Caco-2 (cell line): ENCODE data around the gene LIMS1. TPM values are rescaled to one million over a fixed set of nuclear protein-coding genes. Genes with fewer than 3 reads are reported as not detected.

ENCODE experiments used
- BruUV-seq: library from RNA; stranded (reverse); fragments of 400-500 nt; replicated peaks from 2 replicates; lab custom pipeline; 2021; lab: Mats Ljungman, UMichigan
- CTCF ChIA-PET: fragments of 300-600 bp; sonication (Branson Sonifier 250); formaldehyde crosslinking; loops from one replicate; lab custom pipeline; 2022; ENCODE audit warnings: antibody characterized with exemption; lab: Charles Lee
- POLR2A ChIA-PET: fragments of 300-600 bp; sonication (Branson Sonifier 250); formaldehyde crosslinking; loops from one replicate; lab custom pipeline; 2022; ENCODE audit warnings: antibody characterized with exemption; lab: Charles Lee
- DNase-seq, 2 experiments: peaks; one replicate each; pipeline versions ENCODE4 v3.0.0 to v3.0.0-alpha.2; 2020 to 2022
- H3K27me3 ChIP-seq: replicated peaks from 2 replicates; pipeline ENCODE4 v1.6.0; 2011; ENCODE audit warnings: low read length; ENCODE audit not compliant: control insufficient read depth, insufficient read depth
- H3K36me3 ChIP-seq: 2 replicates; pipeline ENCODE4 v1.5.1; 2011; ENCODE audit warnings: low read length; ENCODE audit not compliant: control insufficient read depth, insufficient read depth
- H3K4me1 ChIP-seq: fragments of 250-450 bp; sonication (Bioruptor Pico); 2 replicates; pipeline ENCODE4 v1.5.1; 2020; ENCODE audit warnings: mild to moderate bottlenecking
- H3K4me3 ChIP-seq: 2 replicates; pipeline ENCODE4 v1.5.1; 2011; ENCODE audit warnings: low read depth, mild to moderate bottlenecking, control low read depth, low read length
- H3K9me3 ChIP-seq: fragments of 250-450 bp; sonication (Bioruptor Pico); 2 replicates; pipeline ENCODE4 v1.5.1; 2020; ENCODE audit warnings: mild to moderate bottlenecking, moderate library complexity
- H3K27ac Mint-ChIP-seq: one replicate; pipeline ENCODE4 v1.8.0; 2022; ENCODE audit warnings: mixed read lengths; ENCODE audit not compliant: unreplicated experiment
- H3K27me3 Mint-ChIP-seq: one replicate; pipeline ENCODE4 v1.8.0; 2022; ENCODE audit warnings: mixed read lengths; ENCODE audit not compliant: insufficient read depth, unreplicated experiment
- H3K36me3 Mint-ChIP-seq: one replicate; pipeline ENCODE4 v1.8.0; 2022; ENCODE audit warnings: mild to moderate bottlenecking, mixed read lengths; ENCODE audit not compliant: insufficient read depth, unreplicated experiment
- H3K4me1 Mint-ChIP-seq: one replicate; pipeline ENCODE4 v1.8.0; 2022; ENCODE audit warnings: low read depth, mixed read lengths; ENCODE audit not compliant: unreplicated experiment
- H3K4me3 Mint-ChIP-seq: one replicate; pipeline ENCODE4 v1.8.0; 2022; ENCODE audit warnings: mild to moderate bottlenecking, moderate library complexity, mixed read lengths; ENCODE audit not compliant: unreplicated experiment
- H3K9me3 Mint-ChIP-seq: one replicate; pipeline ENCODE4 v1.8.0; 2022; ENCODE audit warnings: mixed read lengths; ENCODE audit not compliant: unreplicated experiment
- intact Hi-C: fragments of 100-400 bp; cut with micrococcal nuclease; formaldehyde crosslinking; loops from one replicate; pipeline ENCODE4 v1.10.0; 2022; ENCODE audit not compliant: unreplicated experiment
- total RNA-seq: library from RNA; stranded (reverse); gene quantifications from 2 replicates; pipeline ENCODE4 v1.2.3, GENCODE V29; 2022
- TF ChIP-seq, protein P1 (sequence below), 2 experiments: fragments of 200-600 bp in 1 of 2; IDR thresholded peaks; 1 replicate in 1 of 2; 2 replicates in 1 of 2; pipeline versions ENCODE4 v1.5.1 to v1.8.0; 2011 to 2022; ENCODE audit warnings: antibody characterized with exemption in 1 of 2, control low read depth in 1 of 2, inconsistent platforms in 1 of 2, low read depth in 1 of 2, low read length in 1 of 2, mild to moderate bottlenecking in 1 of 2, moderate library complexity in 1 of 2; ENCODE audit not compliant: insufficient read depth in 1 of 2, severe bottlenecking in 1 of 2, unreplicated experiment in 1 of 2

LIMS1 gene
- total RNA-seq, 1 experiment from 2014 or later: 75.2 TPM

DNA sequence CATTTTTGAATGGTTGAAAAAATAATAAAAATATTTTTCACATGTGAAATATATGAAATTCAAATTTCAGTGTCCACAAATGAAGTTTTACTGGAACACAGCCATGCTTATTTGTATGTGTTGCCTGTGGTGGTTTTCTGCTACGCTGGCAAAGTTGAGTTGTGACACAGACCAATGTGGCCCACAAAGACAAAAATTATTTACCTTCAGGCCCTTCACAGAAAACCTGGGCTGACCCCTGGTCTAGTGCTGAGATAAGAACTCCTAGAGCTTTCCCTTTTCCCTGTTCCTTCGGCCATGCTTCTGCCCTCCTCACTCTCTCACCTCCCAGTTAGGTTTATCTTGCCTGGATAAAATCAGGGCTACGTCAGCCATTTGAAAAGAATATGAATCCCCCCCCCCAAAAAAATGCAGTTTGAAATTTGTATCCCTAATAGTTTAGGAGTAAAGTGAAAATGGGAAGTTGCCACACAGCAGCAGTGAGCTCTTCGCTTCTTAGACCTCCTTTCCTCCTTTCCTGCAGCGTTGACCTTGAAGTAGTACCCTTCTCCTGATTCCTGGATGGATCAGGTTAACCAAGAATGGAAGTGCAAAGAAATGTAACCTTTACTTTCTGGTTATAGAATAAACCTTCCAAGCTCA, 91.0 kb downstream of the LIMS1 start:
- intact Hi-C loops: no loop called here
- H3K36me3 Mint-ChIP-seq: peaks cover 6% of the 10 kb centered on the region
- no peak overlapping the region for H3K4me3 Mint-ChIP-seq
- H3K27ac Mint-ChIP-seq: no peak overlapping the region
- no peak for DNase-seq
- H3K4me1 ChIP-seq: peaks cover 16% of the 10 kb centered on the region
- no peaks in the 10 kb centered on the region for H3K27me3 ChIP-seq
- no peaks in the 10 kb centered on the region for H3K9me3 ChIP-seq
- H3K27me3 Mint-ChIP-seq: no peaks in the 10 kb centered on the region
- no peaks in the 10 kb centered on the region for H3K36me3 ChIP-seq
- ChIA-PET CTCF (interaction anchor here (0.6 to 1.2 kb wide), 3 partner anchors 11 to 471 kb away, joined by 3 to 20 read pairs (median 3); no protein-coding TSS in a partner anchor), POLR2A (no interaction called here)
- BruUV-seq: no TSS peak
- TF ChIP-seq, protein P1, sequence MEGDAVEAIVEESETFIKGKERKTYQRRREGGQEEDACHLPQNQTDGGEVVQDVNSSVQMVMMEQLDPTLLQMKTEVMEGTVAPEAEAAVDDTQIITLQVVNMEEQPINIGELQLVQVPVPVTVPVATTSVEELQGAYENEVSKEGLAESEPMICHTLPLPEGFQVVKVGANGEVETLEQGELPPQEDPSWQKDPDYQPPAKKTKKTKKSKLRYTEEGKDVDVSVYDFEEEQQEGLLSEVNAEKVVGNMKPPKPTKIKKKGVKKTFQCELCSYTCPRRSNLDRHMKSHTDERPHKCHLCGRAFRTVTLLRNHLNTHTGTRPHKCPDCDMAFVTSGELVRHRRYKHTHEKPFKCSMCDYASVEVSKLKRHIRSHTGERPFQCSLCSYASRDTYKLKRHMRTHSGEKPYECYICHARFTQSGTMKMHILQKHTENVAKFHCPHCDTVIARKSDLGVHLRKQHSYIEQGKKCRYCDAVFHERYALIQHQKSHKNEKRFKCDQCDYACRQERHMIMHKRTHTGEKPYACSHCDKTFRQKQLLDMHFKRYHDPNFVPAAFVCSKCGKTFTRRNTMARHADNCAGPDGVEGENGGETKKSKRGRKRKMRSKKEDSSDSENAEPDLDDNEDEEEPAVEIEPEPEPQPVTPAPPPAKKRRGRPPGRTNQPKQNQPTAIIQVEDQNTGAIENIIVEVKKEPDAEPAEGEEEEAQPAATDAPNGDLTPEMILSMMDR (IDR thresholded peaks at IDR 0.05; ENCODE audit: insufficient read depth in 1 of 2, low read depth in 1 of 2, low read length in 1 of 2, severe bottlenecking in 1 of 2, unreplicated experiment in 1 of 2): no peak
- no peak overlapping the region for H3K4me3 ChIP-seq
- peaks cover 18% of the 10 kb centered on the region for H3K4me1 Mint-ChIP-seq
- H3K9me3 Mint-ChIP-seq: no peaks in the 10 kb centered on the region

DNA sequence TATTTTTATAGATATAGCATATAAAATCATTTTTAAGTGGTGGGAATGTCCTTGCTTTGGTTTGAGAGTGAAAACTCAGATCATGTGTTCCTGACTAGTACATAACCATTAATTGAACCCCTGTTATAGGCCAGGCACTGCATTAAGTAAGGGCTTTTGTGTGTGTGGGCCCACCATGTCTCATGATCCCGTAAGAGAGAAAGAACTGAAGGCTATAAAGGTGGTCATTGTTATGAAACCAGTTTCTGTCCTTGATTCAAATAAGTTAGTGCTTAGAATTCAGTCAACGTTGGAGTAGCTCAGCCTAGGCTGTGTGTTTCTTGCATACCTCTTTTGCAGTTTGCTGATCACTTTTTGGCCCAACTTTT, 91.5 kb downstream of the LIMS1 start:
- no peaks in the 10 kb centered on the region for H3K36me3 ChIP-seq
- H3K27ac Mint-ChIP-seq: no peak overlapping the region
- ChIA-PET POLR2A (no interaction called here), CTCF (interaction anchor here (0.6 to 1.2 kb wide), 3 partner anchors 10 to 470 kb away, joined by 3 to 20 read pairs (median 3); no protein-coding TSS in a partner anchor)
- no peaks in the 10 kb centered on the region for H3K27me3 ChIP-seq
- BruUV-seq: no TSS peak
- peaks cover 18% of the 10 kb centered on the region for H3K4me1 Mint-ChIP-seq
- no peak for DNase-seq
- no peak overlapping the region for H3K4me3 Mint-ChIP-seq
- no peaks in the 10 kb centered on the region for H3K9me3 ChIP-seq
- H3K9me3 Mint-ChIP-seq: no peaks in the 10 kb centered on the region
- no peak overlapping the region for H3K4me3 ChIP-seq
- peaks cover 6% of the 10 kb centered on the region for H3K36me3 Mint-ChIP-seq
- TF ChIP-seq, protein P1 (IDR thresholded peaks at IDR 0.05; ENCODE audit: insufficient read depth in 1 of 2, low read depth in 1 of 2, low read length in 1 of 2, severe bottlenecking in 1 of 2, unreplicated experiment in 1 of 2): no peak
- H3K27me3 Mint-ChIP-seq: no peaks in the 10 kb centered on the region
- H3K4me1 ChIP-seq: peaks cover 15% of the 10 kb centered on the region
- intact Hi-C loops: no loop called here

DNA sequence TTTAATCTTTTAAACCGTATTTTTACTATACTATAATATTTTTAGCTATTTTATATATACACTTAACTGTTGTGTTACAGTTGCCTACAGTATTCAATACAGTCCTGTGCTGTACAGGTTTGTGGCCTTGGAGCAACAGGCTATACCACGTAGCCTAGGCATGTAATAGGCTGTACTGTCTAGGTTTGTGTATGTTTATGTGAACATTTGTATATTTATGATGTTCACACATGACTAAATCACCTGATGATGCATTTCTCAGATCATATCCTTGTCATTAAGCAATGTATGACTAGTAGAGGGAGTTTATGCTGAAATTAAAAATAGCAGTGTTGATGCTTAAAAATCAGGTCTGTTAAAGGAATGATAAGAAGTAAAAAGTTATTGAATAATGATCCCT, 92.7 kb downstream of the LIMS1 start:
- Mint-ChIP-seq H3K27me3 (no peaks in the 10 kb centered on the region), H3K27ac (no peak overlapping the region), H3K4me3 (no peak overlapping the region), H3K36me3 (peaks cover 6% of the 10 kb centered on the region), H3K4me1 (peaks cover 7% of the 10 kb centered on the region), H3K9me3 (no peaks in the 10 kb centered on the region)
- H3K36me3 ChIP-seq: no peaks in the 10 kb centered on the region
- intact Hi-C loops: no loop called here
- BruUV-seq: no TSS peak
- peaks cover 7% of the 10 kb centered on the region for H3K4me1 ChIP-seq
- ChIA-PET CTCF (no interaction called here), POLR2A (no interaction called here)
- no peaks in the 10 kb centered on the region for H3K27me3 ChIP-seq
- DNase-seq: no peak
- H3K9me3 ChIP-seq: no peaks in the 10 kb centered on the region
- no peak overlapping the region for H3K4me3 ChIP-seq
- TF ChIP-seq, protein P1 (IDR thresholded peaks at IDR 0.05; ENCODE audit: insufficient read depth in 1 of 2, low read depth in 1 of 2, low read length in 1 of 2, severe bottlenecking in 1 of 2, unreplicated experiment in 1 of 2): no peak
